ENCODE data around the gene C11orf54. TPM values are rescaled to one million over a fixed set of nuclear protein-coding genes. Genes with fewer than 3 reads are reported as not detected.

C11orf54 gene
- total and polyA plus RNA-seq, 10 of the 15 experiments (the other 5 are each of a cell fraction or from before 2014, with no cell fraction given): 15.1 to 32.3 (median 26.8) TPM

- no peaks in the 10 kb centered on the region for H3K9me3 ChIP-seq (replicated peaks; ENCODE audit: control insufficient read depth, insufficient read depth, low read length)
- H3K36me3 ChIP-seq (ENCODE audit: control insufficient read depth in 2 of 2, insufficient read depth in 2 of 2, low read length in 1 of 2): peaks cover 4 to 15% of the 10 kb centered on the region in 2 experiments
- 1% methylated on average over 18 of the region's 18 CpGs for WGBS (ENCODE audit: insufficient coverage, insufficient replicate concordance, low lambda C conversion rate, missing lambda C conversion rate)
- ChIA-PET RAD21 (ENCODE audit: unreplicated experiment) (interaction anchor here (0.7 to 4.1 kb wide), 8 partner anchors 10 to 744 kb away, joined by 3 to 40 read pairs (median 4); partner anchors contain the start of genes CEP295 and MED17), SMC1A (ENCODE audit: uncharacterized antibody, unreplicated experiment) (interaction anchor here (0.7 to 7.8 kb wide), 8 partner anchors 9 to 207 kb away, joined by 3 to 74 read pairs (median 4); partner anchors contain the start of gene MED17), POLR2A (interaction anchor here (0.6 to 6.4 kb wide), 20 partner anchors 9 to 819 kb away, joined by 3 to 85 read pairs (median 4); partner anchors contain the start of genes CEP295 and MED17), CTCF (interaction anchor here (1.7 to 4.5 kb wide), 3 partner anchors 10 to 78 kb away, joined by 5 to 36 read pairs (median 6); partner anchors contain the start of genes CEP295 and MED17)
- ATAC-seq: peak; percentile 10
- peak overlapping the region; percentile 76 for H3K4me3 ChIP-seq
- in situ Hi-C loops (cut with MboI): no loop called here
- peaks cover 83% of the 10 kb centered on the region for H3K79me2 ChIP-seq (ENCODE audit: control insufficient read depth, insufficient read depth, low read length)
- no TSS peak for BruUV-seq (replicated peaks)
- FAIRE-seq: no peak
- H3K4me1 ChIP-seq (ENCODE audit: control insufficient read depth, insufficient read depth, low read length): no peaks in the 10 kb centered on the region; the same call in none of the 2 replicates
- H3K9ac ChIP-seq (ENCODE audit: control insufficient read depth, insufficient read depth, low read length): peak overlapping the region; percentile 100
- peak overlapping the region; percentile 91 for H3K27ac ChIP-seq (ENCODE audit: control insufficient read depth, insufficient read depth)
- H3K4me2 ChIP-seq (ENCODE audit: control insufficient read depth, insufficient read depth): peak overlapping the region; percentile 83
- intact Hi-C loops (cut with micrococcal nuclease; ENCODE audit: unreplicated experiment): loop anchor here (5.0 kb wide), 1 partner anchor 198 kb away; the partner anchor contains the start of gene SMCO4
- H3K27me3 ChIP-seq (replicated peaks in 1 of 2; ENCODE audit: control insufficient read depth in 2 of 2, insufficient read depth in 2 of 2, low read length in 1 of 2): no peaks in the 10 kb centered on the region
- no peak for DNase-seq (ENCODE audit: low read depth, low spot score)
- no peak overlapping the region for H2AFZ ChIP-seq (ENCODE audit: control insufficient read depth, low read depth, low read length)
- no peaks in the 10 kb centered on the region for H4K20me1 ChIP-seq (ENCODE audit: control insufficient read depth, insufficient read depth)
- TF ChIP-seq NFIC (IDR thresholded peaks at IDR 0.05; ENCODE audit: low read depth, low read length) (0 out of 2 replicates have a peak, but pooled peaks have one; percentile 6), ZNF274 (IDR thresholded peaks at IDR 0.05; ENCODE audit: insufficient read depth, insufficient read length) (no peak), PML (IDR thresholded peaks at IDR 0.05; ENCODE audit: low read length) (0 out of 2 replicates have a peak, but pooled peaks have one; percentile 7), SP1 (IDR thresholded peaks at IDR 0.05; ENCODE audit: low read depth, low read length) (no peak), CREM (IDR thresholded peaks at IDR 0.05; ENCODE audit: low read depth) (no peak), CHD1 (IDR thresholded peaks at IDR 0.05; ENCODE audit: low read depth, low read length) (peak; percentile 20; the same call in 1 of the 2 replicates), MYC (IDR thresholded peaks at IDR 0.05; ENCODE audit: insufficient read depth, insufficient read length, insufficient replicate concordance, low read length, severe bottlenecking) (no peak), BCL11A (IDR thresholded peaks at IDR 0.05; ENCODE audit: low read depth, low read length) (no peak), SMAD1 (IDR thresholded peaks at IDR 0.05; ENCODE audit: low read depth, partially characterized antibody) (no peak), NR2C2 (IDR thresholded peaks at IDR 0.05; ENCODE audit: borderline replicate concordance, control insufficient read depth, insufficient read length, low read depth) (no peak), HDGF (IDR thresholded peaks at IDR 0.05) (0 out of 2 replicates have a peak, but pooled peaks have one; percentile 52), RUNX3 (IDR thresholded peaks at IDR 0.05; ENCODE audit: low read length) (peak; percentile 66), NR2F1 (conservative IDR thresholded peaks at IDR 0.05) (no peak), MXI1 (IDR thresholded peaks at IDR 0.05; ENCODE audit: low read depth, low read length) (0 out of 2 replicates have a peak, but pooled peaks have one; percentile 19), ATF2 (IDR thresholded peaks at IDR 0.05; ENCODE audit: low read length) (peak; percentile 4; the same call in 1 of the 2 replicates), POLR2A (IDR thresholded peaks at IDR 0.05; ENCODE audit: low read depth, low read length) (peak; percentile 37; the same call in 1 of the 2 replicates), NFXL1 (IDR thresholded peaks at IDR 0.05; ENCODE audit: borderline replicate concordance) (no peak), BRCA1 (IDR thresholded peaks at IDR 0.05; ENCODE audit: low read depth, low read length) (no peak), YBX1 (IDR thresholded peaks at IDR 0.05) (no peak), PAX5 (IDR thresholded peaks at IDR 0.05; ENCODE audit: borderline replicate concordance, low read depth, low read length) (no peak), EED (IDR thresholded peaks at IDR 0.05; ENCODE audit: low read depth) (no peak), ZNF384 (IDR thresholded peaks at IDR 0.05; ENCODE audit: borderline replicate concordance, low read depth, low read length) (0 out of 2 replicates have a peak, but pooled peaks have one; percentile 37), POU2F2 (IDR thresholded peaks at IDR 0.05; ENCODE audit: borderline replicate concordance, low read depth, low read length) (no peak)
- TF ChIP-seq, protein P1, sequence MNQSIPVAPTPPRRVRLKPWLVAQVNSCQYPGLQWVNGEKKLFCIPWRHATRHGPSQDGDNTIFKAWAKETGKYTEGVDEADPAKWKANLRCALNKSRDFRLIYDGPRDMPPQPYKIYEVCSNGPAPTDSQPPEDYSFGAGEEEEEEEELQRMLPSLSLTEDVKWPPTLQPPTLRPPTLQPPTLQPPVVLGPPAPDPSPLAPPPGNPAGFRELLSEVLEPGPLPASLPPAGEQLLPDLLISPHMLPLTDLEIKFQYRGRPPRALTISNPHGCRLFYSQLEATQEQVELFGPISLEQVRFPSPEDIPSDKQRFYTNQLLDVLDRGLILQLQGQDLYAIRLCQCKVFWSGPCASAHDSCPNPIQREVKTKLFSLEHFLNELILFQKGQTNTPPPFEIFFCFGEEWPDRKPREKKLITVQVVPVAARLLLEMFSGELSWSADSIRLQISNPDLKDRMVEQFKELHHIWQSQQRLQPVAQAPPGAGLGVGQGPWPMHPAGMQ (IDR thresholded peaks at IDR 0.05; ENCODE audit: borderline replicate concordance): no peak
Observed at GRCh38 chr11:93740031-93740729, 1.3 kb upstream of the C11orf54 start.
